K562 (cell line): ENCODE measurements around the gene C6orf62. TPM values are rescaled to one million over a fixed set of nuclear protein-coding genes. Genes with fewer than 3 reads are reported as not detected.
"Not testable (repeated sequence)": the region's sequence is repeated elsewhere in the genome, so short reads cannot be mapped to it uniquely, and the experiment has no call there.

Experiments
- ATAC-seq: fragments of 200-7000 bp; cut with Tn5 transposase; 3 replicates; pipeline ENCODE4 v1.9.1; 2020; ENCODE audit warnings: moderate library complexity
- BruUV-seq: library from RNA; stranded (reverse); fragments of 400-500 nt; replicated peaks from 2 replicates; lab custom pipeline; 2021; lab: Mats Ljungman, UMichigan
- CTCF ChIA-PET: fragments of 300-600 bp; formaldehyde crosslinking; extraction: SDS; loops from one replicate; lab custom pipeline; 2021; ENCODE audit warnings: low intra/inter-chr PET ratio; lab: Yijun Ruan, JAX
- POLR2A ChIA-PET: fragments of 300-600, 350-650 bp; sonication (Branson Sonifier 250); formaldehyde crosslinking; extraction: SDS; loops from one replicate; lab custom pipeline; 2021; ENCODE audit warnings: antibody characterized with exemption, inconsistent platforms; lab: Yijun Ruan, JAX
- DNase-seq, 4 experiments: peaks; one replicate each; pipeline versions ENCODE4 v3.0.0 to v3.0.0-alpha.2; 2011 to 2018; ENCODE audit warnings: low spot score in 3 of 4, mixed read lengths in 3 of 4; ENCODE audit errors: extremely low read depth in 1 of 4
- FAIRE-seq: peaks from 2 replicates; lab custom pipeline; 2011; peaks lifted over from hg19 to GRCh38; lab: Jason Lieb, UNC
- H2AFZ ChIP-seq: 2 replicates; pipeline ENCODE4 v1.6.0; 2011; ENCODE audit warnings: low read depth, low read length, control low read depth, inconsistent platforms
- H3K27ac ChIP-seq: fragments of 200-600 bp; 3 replicates; pipeline ENCODE4 v1.8.0; 2011; ENCODE audit warnings: low read depth, mild to moderate bottlenecking, control low read depth, inconsistent platforms, low read length, moderate library complexity, mixed read lengths; ENCODE audit errors: extremely low read depth
- H3K27me3 ChIP-seq, 2 experiments: fragments of 300-600 bp in 1 of 2; 2 replicates in 1 of 2; 3 replicates in 1 of 2; pipeline versions ENCODE4 v1.6.0 to v1.8.0; 2011; ENCODE audit warnings: inconsistent platforms in 2 of 2, low read length in 2 of 2, mild to moderate bottlenecking in 1 of 2, mixed read lengths in 1 of 2, moderate library complexity in 1 of 2; ENCODE audit not compliant: control insufficient read depth in 2 of 2, insufficient read depth in 2 of 2
- H3K36me3 ChIP-seq: fragments of 300-600 bp; 3 replicates; pipeline ENCODE4 v1.8.0; 2011; ENCODE audit warnings: mild to moderate bottlenecking, low read length, inconsistent platforms; ENCODE audit not compliant: control insufficient read depth, insufficient read depth
- H3K4me1 ChIP-seq, 2 experiments: fragments of 200-600 bp in 1 of 2; replicated peaks in 1 of 2; 2 replicates in 1 of 2; 3 replicates in 1 of 2; pipeline versions ENCODE4 v1.5.1 to v1.8.0; 2011; ENCODE audit warnings: inconsistent platforms in 2 of 2, low read length in 2 of 2, mild to moderate bottlenecking in 1 of 2, mixed read lengths in 1 of 2, moderate library complexity in 1 of 2; ENCODE audit not compliant: control insufficient read depth in 2 of 2, insufficient read depth in 2 of 2
- H3K4me2 ChIP-seq: 2 replicates; pipeline ENCODE4 v1.6.1; 2011; ENCODE audit warnings: low read length, control low read depth, inconsistent platforms, mixed read lengths; ENCODE audit not compliant: insufficient read depth
- H3K4me3 ChIP-seq: fragments of 200-600 bp; sonication (generic), shearing (Covaris generic); 2 replicates; pipeline ENCODE4 v1.5.1; 2016; ENCODE audit warnings: control low read depth, inconsistent platforms
- H3K79me2 ChIP-seq: fragments of 200-600 bp; 3 replicates; pipeline ENCODE4 v1.8.0; 2011; ENCODE audit warnings: low read length, inconsistent platforms; ENCODE audit not compliant: control insufficient read depth, insufficient read depth
- H3K9ac ChIP-seq, 2 experiments: 2 replicates each; pipeline versions ENCODE4 v1.6.0 to v1.6.1; 2011; ENCODE audit warnings: low read depth in 2 of 2, low read length in 2 of 2, control low read depth in 1 of 2, inconsistent platforms in 1 of 2, mild to moderate bottlenecking in 1 of 2, mixed read lengths in 1 of 2; ENCODE audit not compliant: insufficient read depth in 1 of 2
- H3K9me1 ChIP-seq: one replicate; pipeline ENCODE4 v1.6.0; 2011; ENCODE audit warnings: inconsistent platforms, mild to moderate bottlenecking, low read length, moderate library complexity; ENCODE audit not compliant: control insufficient read depth, insufficient read depth
- H3K9me3 ChIP-seq: replicated peaks from 2 replicates; pipeline ENCODE4 v1.5.1; 2011; ENCODE audit warnings: low read depth, low read length, inconsistent platforms; ENCODE audit not compliant: control insufficient read depth, insufficient read depth
- H4K20me1 ChIP-seq: replicated peaks from 2 replicates; pipeline ENCODE4 v1.6.1; 2011; ENCODE audit warnings: low read length, inconsistent platforms, mixed read lengths; ENCODE audit not compliant: control insufficient read depth, insufficient read depth
- CC2D1A ChIP-seq: fragments of 450-650 bp; IDR thresholded peaks from 2 replicates; pipeline ENCODE4 v1.6.1; 2017; ENCODE audit warnings: mild to moderate bottlenecking
- CHD2 ChIP-seq: IDR thresholded peaks from 2 replicates; pipeline ENCODE4 v1.6.1; 2011; ENCODE audit warnings: low read depth, low read length
- TRIM24 ChIP-seq, 2 experiments: fragments of 450-650 bp; IDR thresholded peaks; 2 replicates each; pipeline ENCODE4 v1.6.1; 2016
- TRIM28 ChIP-seq: fragments of 450-650 bp; IDR thresholded peaks from 2 replicates; pipeline ENCODE4 v1.6.1; 2017
- WGBS: fragments of 100-300 bp; shearing (Covaris generic); methylation state at CpG from one replicate; pipeline ENCODE4 v1.1.6; 2016; ENCODE audit warnings: low coverage, mixed read lengths; ENCODE audit not compliant: insufficient coverage; ENCODE audit errors: missing lambda C conversion rate; 5-methylcytosine and 5-hydroxymethylcytosine counted together
- in situ Hi-C: fragments of 300-500 bp; cut with MboI; formaldehyde crosslinking; loops from 4 replicates; pipeline ENCODE4 v1.15.0; 2018; ENCODE audit warnings: inconsistent platforms, mixed read lengths
- intact Hi-C: fragments of 100-400 bp; cut with micrococcal nuclease; formaldehyde crosslinking; loops from 2 replicates; pipeline ENCODE4 v1.14.2; 2022
- polyA plus RNA-seq, 8 experiments: library from polyadenylated mRNA; depleted of rRNA in 4 of 8; stranded (reverse) in 5 of 8; unstranded in 3 of 8; fragments of >200 nt; fragmentation: Nextera tagmentation in 2 of 8; fragmentation: Illumina TruSeq in 1 of 8; extraction: Ambion mirVana in 2 of 8; extraction: Trizol in 1 of 8; gene quantifications; 2 replicates each; pipeline versions ENCODE4 v1.2.1 to v1.2.3, GENCODE V29; 2011 to 2014; ENCODE audit warnings: inconsistent platforms in 1 of 8, missing spikeins in 1 of 8
- total RNA-seq, 7 experiments: library from RNA; depleted of rRNA in 6 of 7; stranded (reverse); fragments of >200 nt in 6 of 7; fragmentation: Illumina TruSeq in 2 of 7; extraction: Trizol in 2 of 7; gene quantifications; 2 replicates each; pipeline versions ENCODE4 v1.2.1 to v1.2.3, GENCODE V29; 2011 to 2021; ENCODE audit warnings: low replicate concordance in 1 of 7
- TF ChIP-seq, protein P1 (sequence below): fragments of 450-650 bp; IDR thresholded peaks from 2 replicates; pipeline ENCODE4 v1.6.1; 2018; ENCODE audit warnings: mild to moderate bottlenecking, low read depth; ENCODE audit not compliant: partially characterized antibody

The C6orf62 gene
- total and polyA plus RNA-seq, 9 of the 15 experiments (the other 6 are each of a cell fraction or from before 2014, with no cell fraction given), result 48.5 to 579 (median 111) TPM

DNA sequence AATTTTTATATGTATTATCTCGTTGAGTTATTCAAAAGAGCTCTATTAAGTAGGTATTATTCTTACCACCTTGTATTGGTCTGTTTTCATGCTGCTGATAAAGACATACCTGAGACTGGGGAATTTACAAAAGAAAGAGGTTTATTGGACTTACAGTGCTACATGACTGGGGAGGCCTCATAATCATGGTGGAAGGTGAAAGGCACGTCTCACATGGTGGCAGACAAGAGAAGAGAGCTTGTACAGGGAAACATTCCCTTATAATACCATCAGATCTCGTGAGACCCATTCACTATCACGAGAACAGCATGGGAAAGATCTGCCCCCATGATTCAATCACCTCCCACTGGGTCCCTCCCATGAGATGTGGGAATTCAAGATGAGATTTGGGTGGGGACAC is 35.4 kb upstream of the C6orf62 start:
- in situ Hi-C loops, H4K20me1 ChIP-seq, H3K27me3 ChIP-seq, DNase-seq, H3K4me3 ChIP-seq, H2AFZ ChIP-seq, H3K9me1 ChIP-seq, BruUV-seq, H3K36me3 ChIP-seq, CTCF ChIA-PET, H3K79me2 ChIP-seq, H3K9ac ChIP-seq, H3K4me2 ChIP-seq, FAIRE-seq, intact Hi-C loops, ATAC-seq, H3K27ac ChIP-seq, H3K9me3 ChIP-seq: not testable (repeated sequence)
- peaks cover 0 to 17% of the 10 kb centered on the region in 2 experiments; a peak in 3 of 5 replicates for H3K4me1 ChIP-seq
- TF ChIP-seq, protein P1, sequence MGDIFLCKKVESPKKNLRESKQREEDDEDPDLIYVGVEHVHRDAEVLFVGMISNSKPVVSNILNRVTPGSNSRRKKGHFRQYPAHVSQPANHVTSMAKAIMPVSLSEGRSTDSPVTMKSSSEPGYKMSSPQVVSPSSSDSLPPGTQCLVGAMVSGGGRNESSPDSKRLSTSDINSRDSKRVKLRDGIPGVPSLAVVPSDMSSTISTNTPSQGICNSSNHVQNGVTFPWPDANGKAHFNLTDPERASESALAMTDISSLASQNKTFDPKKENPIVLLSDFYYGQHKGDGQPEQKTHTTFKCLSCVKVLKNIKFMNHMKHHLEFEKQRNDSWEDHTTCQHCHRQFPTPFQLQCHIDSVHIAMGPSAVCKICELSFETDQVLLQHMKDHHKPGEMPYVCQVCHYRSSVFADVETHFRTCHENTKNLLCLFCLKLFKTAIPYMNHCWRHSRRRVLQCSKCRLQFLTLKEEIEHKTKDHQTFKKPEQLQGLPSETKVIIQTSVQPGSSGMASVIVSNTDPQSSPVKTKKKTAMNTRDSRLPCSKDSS, result peak; percentile 49
- TF ChIP-seq CHD2 (peak; percentile 61; the same call in 1 of the 2 replicates), TRIM28 (peak; percentile 61; the same call in 1 of the 2 replicates), TRIM24 (IDR thresholded peaks at IDR 0.05) (0 out of 4 replicates have a peak, but pooled peaks of 1 of the 2 experiments have one; percentile 12), CC2D1A (0 out of 2 replicates have a peak, but pooled peaks have one; percentile 20)
- WGBS, result 31% methylated on average over 4 of the region's 4 CpGs
- POLR2A ChIA-PET, result interaction anchor here (0.9 to 2.2 kb wide), 2 partner anchors 11 to 17 kb away, joined by 3 to 9 read pairs; no protein-coding TSS in a partner anchor
